HepG2 (cell line): ENCODE results near the gene NAXD. TPM values are rescaled to one million over a fixed set of nuclear protein-coding genes. Genes with fewer than 3 reads are reported as not detected.

Source experiments
- ATF6 ChIP-seq: sonication (generic); formaldehyde crosslinking; conservative IDR thresholded peaks from 2 replicates; pipeline ENCODE4 v1.4.0; 2020; ENCODE audit warnings: missing genetic modification reagents
- CENPT ChIP-seq: sonication (generic); formaldehyde crosslinking; IDR thresholded peaks from 2 replicates; pipeline ENCODE4 v1.8.0; 2022; ENCODE audit warnings: low read depth, mild to moderate bottlenecking, moderate library complexity, missing genetic modification reagents
- CREM ChIP-seq, 2 experiments: sonication (generic) in 1 of 2; formaldehyde crosslinking in 1 of 2; IDR thresholded peaks; 2 replicates each; pipeline versions ENCODE4 v1.4.0 to v1.6.1; 2016 to 2020; ENCODE audit warnings: antibody characterized with exemption in 1 of 2, mild to moderate bottlenecking in 1 of 2, missing genetic modification reagents in 1 of 2
- FOXP1 ChIP-seq, 2 experiments: fragments of 450-650 bp in 1 of 2; IDR thresholded peaks; 2 replicates each; pipeline ENCODE4 v1.6.1; 2017 to 2018; ENCODE audit warnings: antibody characterized with exemption in 1 of 2
- HNRNPK ChIP-seq: fragments of 200-400 bp; formaldehyde crosslinking; IDR thresholded peaks from 2 replicates; pipeline ENCODE4 v1.6.1; 2018; ENCODE audit warnings: low read length, low read depth, moderate library complexity, mild to moderate bottlenecking; ENCODE audit not compliant: poor library complexity, severe bottlenecking
- KAT8 ChIP-seq: IDR thresholded peaks from 2 replicates; pipeline ENCODE4 v1.6.1; 2016; ENCODE audit warnings: missing genetic modification reagents, missing compliant biosample characterization
- MAFK ChIP-seq, 2 experiments: IDR thresholded peaks in 1 of 2; conservative IDR thresholded peaks in 1 of 2; 2 replicates each; pipeline ENCODE4 v1.6.1; 2011; ENCODE audit warnings: improper control_type of control experiment in 2 of 2, low read length in 2 of 2
- MLLT10 ChIP-seq: sonication (generic); formaldehyde crosslinking; IDR thresholded peaks from 2 replicates; pipeline ENCODE4 v1.4.0; 2020; ENCODE audit warnings: missing genetic modification reagents
- NFE2L1 ChIP-seq: sonication (generic); formaldehyde crosslinking; IDR thresholded peaks from 2 replicates; pipeline ENCODE4 v1.4.0; 2020; ENCODE audit warnings: missing genetic modification reagents, mild to moderate bottlenecking, borderline replicate concordance
- NR2F1 ChIP-seq, 2 experiments: fragments of 450-650 bp in 1 of 2; formaldehyde crosslinking in 1 of 2; IDR thresholded peaks; 2 replicates each; pipeline versions ENCODE4 v1.5.0 to v1.6.1; 2016 to 2020; ENCODE audit warnings: mild to moderate bottlenecking in 1 of 2, missing compliant biosample characterization in 1 of 2, missing genetic modification reagents in 1 of 2, moderate library complexity in 1 of 2
- RARG ChIP-seq: sonication (generic); formaldehyde crosslinking; IDR thresholded peaks from 2 replicates; pipeline ENCODE4 v1.4.0; 2020; ENCODE audit warnings: low read depth, mild to moderate bottlenecking, missing genetic modification reagents
- RXRA ChIP-seq: sonication (generic); formaldehyde crosslinking; IDR thresholded peaks from 2 replicates; pipeline ENCODE4 v1.5.1; 2020; ENCODE audit warnings: missing genetic modification reagents
- SOX5 ChIP-seq: IDR thresholded peaks from 2 replicates; pipeline ENCODE4 v1.6.1; 2016; ENCODE audit warnings: borderline replicate concordance
- TAF1 ChIP-seq: sonication (generic); formaldehyde crosslinking; IDR thresholded peaks from 2 replicates; pipeline ENCODE4 v1.4.0; 2020; ENCODE audit warnings: missing genetic modification reagents
- ZFYVE20 ChIP-seq: sonication (generic); formaldehyde crosslinking; IDR thresholded peaks from 2 replicates; pipeline ENCODE4 v1.8.0; 2023; ENCODE audit warnings: low read depth, mild to moderate bottlenecking, moderate library complexity, missing genetic modification reagents, borderline replicate concordance
- ZNF263 ChIP-seq: sonication (generic); formaldehyde crosslinking; IDR thresholded peaks from 2 replicates; pipeline ENCODE4 v1.4.0; 2020; ENCODE audit warnings: missing genetic modification reagents
- ZNF264 ChIP-seq: sonication (generic); formaldehyde crosslinking; IDR thresholded peaks from 2 replicates; pipeline ENCODE4 v1.4.0; 2020; ENCODE audit warnings: missing genetic modification reagents
- ZNF503 ChIP-seq: sonication (generic); formaldehyde crosslinking; IDR thresholded peaks from 2 replicates; pipeline ENCODE4 v1.4.0; 2020; ENCODE audit warnings: missing genetic modification reagents
- ZNF550 ChIP-seq: sonication (generic); formaldehyde crosslinking; IDR thresholded peaks from 2 replicates; pipeline ENCODE4 v1.4.0; 2020; ENCODE audit warnings: mild to moderate bottlenecking, missing genetic modification reagents, borderline replicate concordance
- ZNF775 ChIP-seq: sonication (generic); formaldehyde crosslinking; IDR thresholded peaks from 2 replicates; pipeline ENCODE4 v1.4.0; 2020; ENCODE audit warnings: missing genetic modification reagents, mild to moderate bottlenecking, moderate library complexity, borderline replicate concordance
- ZNF792 ChIP-seq: IDR thresholded peaks from 2 replicates; pipeline ENCODE4 v1.6.1; 2016
- polyA plus RNA-seq, 8 experiments: library from polyadenylated mRNA; depleted of rRNA in 3 of 8; stranded (reverse) in 7 of 8; unstranded in 1 of 8; fragments of >200 nt; fragmentation: Illumina TruSeq in 4 of 8; extraction: Trizol in 4 of 8; gene quantifications; 2 replicates each; pipeline versions ENCODE4 v1.2.1 to v1.2.3, GENCODE V29; 2011 to 2016; ENCODE audit warnings: low read depth in 4 of 8, missing spikeins in 1 of 8, mixed read lengths in 1 of 8; ENCODE audit not compliant: insufficient read depth in 1 of 8
- total RNA-seq, 5 experiments: library from RNA; depleted of rRNA; stranded (reverse); fragments of >200 nt; fragmentation: Illumina TruSeq; extraction: Trizol; gene quantifications; 2 replicates each; pipeline ENCODE4 v1.2.3, GENCODE V29; 2016; ENCODE audit warnings: low read depth in 1 of 5

NAXD gene
- total and polyA plus RNA-seq, 2 of the 13 experiments (the other 11 are each of a cell fraction or from before 2014, with no cell fraction given) = 19.0 to 23.2 TPM

GRCh38 chr13:110576736-110577476 lies 38.4 kb upstream of the NAXD start (continued):
- TF ChIP-seq ZNF775 (CRISPR knock-in tag) (no peak), ZNF263 (no peak), NR2F1 (CRISPR knock-in tag; IDR thresholded peaks at IDR 0.05) (peak in 1 of 2 experiments; percentile 35; a peak in 1 of 4 replicates), CENPT (CRISPR knock-in tag) (no peak), ZNF503 (CRISPR knock-in tag) (no peak), RXRA (no peak), ATF6 (CRISPR knock-in tag) (no peak), NFE2L1 (CRISPR knock-in tag) (no peak), ZNF264 (no peak), FOXP1 (IDR thresholded peaks at IDR 0.05) (no peak), FOXP1 (CRISPR knock-in tag; IDR thresholded peaks at IDR 0.05) (peak; percentile 37; the same call in 1 of the 2 replicates), CREM (IDR thresholded peaks at IDR 0.05) (peak; percentile 61; the same call in 1 of the 2 replicates), CREM (CRISPR knock-in tag; IDR thresholded peaks at IDR 0.05) (no peak), ZFYVE20 (CRISPR knock-in tag) (no peak), HNRNPK (no peak), MAFK (conservative IDR thresholded peaks at IDR 0.05 in 1 of 2, IDR thresholded peaks at IDR 0.05 in 1 of 2; ENCODE audit: low read length in 2 of 2) (no peak), RARG (no peak), MLLT10 (CRISPR knock-in tag) (no peak), ZNF550 (CRISPR knock-in tag) (no peak), ZNF792 (CRISPR knock-in tag) (no peak), TAF1 (CRISPR knock-in tag) (no peak), KAT8 (CRISPR knock-in tag) (no peak), SOX5 (CRISPR knock-in tag) (peak; percentile 92)
